Nephron progenitor cell (in vitro differentiated cells): ENCODE results near the gene CNPPD1.

Experiments
- DNase-seq: peaks from one replicate; pipeline ENCODE4 v3.0.0; 2021
- H3K27ac Mint-ChIP-seq: 2 replicates; pipeline ENCODE4 v1.8.0; 2021; ENCODE audit warnings: mild to moderate bottlenecking, moderate library complexity, mixed read lengths
- H3K27me3 Mint-ChIP-seq: 2 replicates; pipeline ENCODE4 v1.8.0; 2021; ENCODE audit warnings: mild to moderate bottlenecking, low read depth, mixed read lengths; ENCODE audit not compliant: poor library complexity
- H3K36me3 Mint-ChIP-seq: 2 replicates; pipeline ENCODE4 v1.8.0; 2021; ENCODE audit warnings: low read depth, mixed read lengths
- H3K4me1 Mint-ChIP-seq: 2 replicates; pipeline ENCODE4 v1.8.0; 2021; ENCODE audit warnings: mixed read lengths
- H3K4me3 Mint-ChIP-seq: 2 replicates; pipeline ENCODE4 v1.8.0; 2021; ENCODE audit warnings: mild to moderate bottlenecking, moderate library complexity, mixed read lengths
- H3K9me3 Mint-ChIP-seq: 2 replicates; pipeline ENCODE4 v1.8.0; 2021; ENCODE audit warnings: mild to moderate bottlenecking, moderate library complexity, mixed read lengths
- TF ChIP-seq, protein P1 (sequence below): fragments of 200-600 bp; sonication (generic); IDR thresholded peaks from 2 replicates; pipeline ENCODE4 v1.5.0; 2021; ENCODE audit warnings: antibody characterized with exemption

The CNPPD1 gene

DNA sequence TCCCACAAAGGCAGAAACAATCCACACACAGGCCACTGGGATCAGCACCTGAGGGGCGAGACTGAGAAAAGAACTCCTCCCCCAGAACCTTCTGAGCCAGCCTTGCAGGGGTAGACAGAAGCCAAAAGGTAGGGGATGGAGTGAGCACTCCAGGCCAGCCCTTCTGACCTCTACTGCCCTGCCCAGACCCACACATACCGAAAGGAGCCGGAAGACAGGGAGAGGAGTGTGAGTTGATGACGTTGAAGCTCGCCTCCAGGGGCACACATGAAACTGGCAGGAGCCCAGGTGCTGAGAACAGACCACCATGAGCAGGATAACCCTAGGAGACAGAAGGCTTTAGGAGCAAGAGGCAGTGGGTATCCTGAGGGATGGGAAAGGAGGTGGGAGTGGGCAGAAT is 8.7 kb downstream of the CNPPD1 start:
- peaks cover 41% of the 10 kb centered on the region for H3K27me3 Mint-ChIP-seq
- TF ChIP-seq, protein P1, sequence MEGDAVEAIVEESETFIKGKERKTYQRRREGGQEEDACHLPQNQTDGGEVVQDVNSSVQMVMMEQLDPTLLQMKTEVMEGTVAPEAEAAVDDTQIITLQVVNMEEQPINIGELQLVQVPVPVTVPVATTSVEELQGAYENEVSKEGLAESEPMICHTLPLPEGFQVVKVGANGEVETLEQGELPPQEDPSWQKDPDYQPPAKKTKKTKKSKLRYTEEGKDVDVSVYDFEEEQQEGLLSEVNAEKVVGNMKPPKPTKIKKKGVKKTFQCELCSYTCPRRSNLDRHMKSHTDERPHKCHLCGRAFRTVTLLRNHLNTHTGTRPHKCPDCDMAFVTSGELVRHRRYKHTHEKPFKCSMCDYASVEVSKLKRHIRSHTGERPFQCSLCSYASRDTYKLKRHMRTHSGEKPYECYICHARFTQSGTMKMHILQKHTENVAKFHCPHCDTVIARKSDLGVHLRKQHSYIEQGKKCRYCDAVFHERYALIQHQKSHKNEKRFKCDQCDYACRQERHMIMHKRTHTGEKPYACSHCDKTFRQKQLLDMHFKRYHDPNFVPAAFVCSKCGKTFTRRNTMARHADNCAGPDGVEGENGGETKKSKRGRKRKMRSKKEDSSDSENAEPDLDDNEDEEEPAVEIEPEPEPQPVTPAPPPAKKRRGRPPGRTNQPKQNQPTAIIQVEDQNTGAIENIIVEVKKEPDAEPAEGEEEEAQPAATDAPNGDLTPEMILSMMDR = no peak
- no peaks in the 10 kb centered on the region for H3K36me3 Mint-ChIP-seq
- no peak overlapping the region for H3K4me3 Mint-ChIP-seq
- DNase-seq = no peak
- peaks cover 10% of the 10 kb centered on the region for H3K4me1 Mint-ChIP-seq
- H3K27ac Mint-ChIP-seq = no peak overlapping the region
- no peaks in the 10 kb centered on the region for H3K9me3 Mint-ChIP-seq

DNA sequence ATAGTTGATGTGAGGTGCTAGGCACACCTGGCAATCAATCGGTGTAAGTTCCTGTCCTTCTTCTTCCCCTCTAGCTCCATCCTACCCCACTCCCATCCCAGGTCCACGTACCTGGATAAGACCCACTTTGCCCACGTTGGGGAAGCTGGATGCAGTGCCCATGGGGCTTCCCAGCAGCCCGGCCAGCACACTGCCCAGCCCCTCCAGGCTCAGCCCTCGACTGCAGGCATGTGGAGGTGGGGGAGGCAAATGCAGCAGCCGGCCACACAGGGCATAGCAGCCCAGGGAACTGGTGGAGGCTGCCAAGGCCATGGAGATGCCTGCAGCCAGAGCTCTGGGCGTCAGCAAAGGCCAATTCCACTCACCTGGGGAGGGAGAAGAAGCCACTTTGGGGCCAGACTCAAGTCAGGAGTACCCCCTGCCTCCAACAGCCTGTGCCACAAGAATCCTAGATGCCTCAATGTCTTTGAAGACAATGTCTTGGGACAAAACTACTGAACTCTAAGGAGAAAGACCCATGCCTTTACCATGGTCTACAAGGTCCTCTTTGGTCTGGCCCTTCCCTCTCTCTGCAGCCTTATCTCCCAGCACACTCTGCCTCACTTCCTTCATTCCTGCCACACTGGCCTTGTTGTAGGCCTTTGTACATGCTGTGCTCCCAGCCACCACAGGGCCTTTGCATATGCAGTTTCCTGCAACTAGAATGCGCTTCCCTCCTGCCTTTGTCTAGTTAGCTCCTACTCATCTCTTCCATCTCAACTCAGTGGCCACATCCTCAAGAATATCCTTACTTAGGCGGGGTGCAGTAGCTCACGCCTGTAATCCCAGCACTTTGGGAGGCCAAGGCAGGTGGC is 11.4 kb downstream of the CNPPD1 start:
- Mint-ChIP-seq H3K9me3 (no peaks in the 10 kb centered on the region), H3K36me3 (no peaks in the 10 kb centered on the region), H3K27ac (no peak overlapping the region), H3K4me1 (peaks cover 13% of the 10 kb centered on the region), H3K27me3 (peaks cover 57% of the 10 kb centered on the region), H3K4me3 (no peak overlapping the region)
- TF ChIP-seq, protein P1 = no peak
- no peak for DNase-seq

DNA sequence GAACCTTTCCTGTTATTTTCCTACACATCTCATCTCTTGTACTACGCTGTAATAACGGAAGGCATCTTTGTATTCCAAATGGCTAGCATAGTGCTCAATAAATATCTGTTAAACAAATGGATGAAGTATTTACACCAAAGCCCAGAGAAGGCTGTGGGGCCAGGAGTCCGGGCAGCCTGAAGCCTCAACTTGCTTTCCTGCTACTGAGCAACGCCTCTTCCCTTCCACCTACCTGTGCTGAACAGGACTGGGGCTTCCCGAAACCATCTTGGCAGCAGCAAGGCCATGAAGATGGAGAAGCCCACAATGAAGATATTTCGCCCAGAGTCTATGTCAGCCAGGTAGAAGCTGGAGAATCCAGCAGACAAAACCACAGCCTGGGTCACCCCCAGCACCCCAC is 13.6 kb downstream of the CNPPD1 start:
- Mint-ChIP-seq H3K4me3 (no peak overlapping the region), H3K27ac (no peak overlapping the region), H3K4me1 (peaks cover 20% of the 10 kb centered on the region), H3K27me3 (peaks cover 39% of the 10 kb centered on the region), H3K9me3 (no peaks in the 10 kb centered on the region), H3K36me3 (no peaks in the 10 kb centered on the region)
- no peak for DNase-seq
- TF ChIP-seq, protein P1 = no peak

DNA sequence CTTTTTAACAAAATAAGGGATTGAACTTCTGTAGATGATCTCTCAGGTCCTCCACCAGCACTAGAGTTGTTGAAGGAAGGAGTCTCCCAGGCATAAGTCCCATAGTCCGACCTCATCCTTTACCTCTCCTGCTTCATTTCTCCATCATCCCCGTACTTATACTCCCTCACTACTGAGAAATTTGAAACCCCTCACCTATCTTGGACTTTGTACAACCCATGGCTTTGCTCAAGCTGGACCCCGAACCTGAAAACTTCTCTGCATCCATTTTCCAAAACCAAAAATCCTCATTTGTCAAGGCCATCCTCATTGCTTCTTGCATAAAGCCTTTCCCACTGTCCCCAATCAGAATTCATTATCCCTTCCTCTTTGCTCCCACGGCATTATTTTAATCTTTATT is 15.6 kb downstream of the CNPPD1 start:
- peaks cover 43% of the 10 kb centered on the region for H3K27me3 Mint-ChIP-seq
- TF ChIP-seq, protein P1 = no peak
- H3K9me3 Mint-ChIP-seq = no peaks in the 10 kb centered on the region
- no peak for DNase-seq
- H3K36me3 Mint-ChIP-seq = peaks cover 10% of the 10 kb centered on the region
- peak overlapping the region; percentile 89 for H3K4me3 Mint-ChIP-seq
- peaks cover 15% of the 10 kb centered on the region for H3K4me1 Mint-ChIP-seq
- no peak overlapping the region for H3K27ac Mint-ChIP-seq

DNA sequence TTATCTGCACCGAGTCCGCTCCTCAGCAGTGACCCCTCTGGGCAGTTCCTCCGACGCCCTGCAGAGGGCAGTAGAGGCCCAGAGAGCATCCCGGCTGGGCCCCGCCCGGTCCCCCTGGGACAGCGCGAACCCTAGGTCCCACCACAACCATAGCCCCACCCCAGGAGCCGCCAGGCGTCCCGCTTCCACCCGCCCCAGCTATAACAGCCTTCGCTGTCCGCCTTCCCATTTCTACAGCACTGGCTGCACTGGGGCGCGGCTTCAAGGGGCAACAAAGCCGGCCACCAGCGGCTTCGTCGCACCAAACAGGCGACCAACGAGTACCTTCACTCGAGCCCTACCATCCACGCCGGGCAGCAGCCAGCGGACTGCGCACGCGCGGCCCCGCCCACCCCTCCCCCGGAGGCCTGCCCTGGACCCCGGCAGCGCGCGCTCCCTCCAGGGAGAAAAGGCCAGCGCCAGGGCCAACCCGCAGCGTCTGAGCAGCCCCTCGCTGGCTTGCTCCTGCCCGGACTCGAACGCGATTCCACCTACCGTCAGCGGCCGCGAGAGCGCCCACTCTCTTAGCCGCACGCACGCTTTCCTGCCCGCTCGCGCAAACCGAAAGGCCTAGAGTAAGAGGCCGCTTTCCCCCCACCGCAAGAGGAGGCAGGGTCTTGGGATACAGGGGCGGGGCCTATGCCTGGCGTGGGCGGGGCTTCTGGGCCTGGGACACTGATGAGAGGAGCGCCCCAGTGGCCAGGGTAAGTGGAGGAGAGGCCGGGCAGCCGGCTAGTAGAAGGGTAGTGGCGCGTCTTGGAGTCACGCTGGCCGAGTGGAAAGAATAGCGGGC is 16.3 kb downstream of the CNPPD1 start, which contains the start of gene NHEJ1:
Gene NHEJ1, minus strand, starts transcription at position 630 of the 832 bp plus-strand sequence. CDS start 2,453 bp downstream, outside the sequence.
- peak; percentile 97 for DNase-seq
- Mint-ChIP-seq H3K4me3 (peak within 1 kb of the TSS; percentile 89), H3K27ac (peak within 1 kb of the TSS; percentile 98), H3K9me3 (no peaks in the 10 kb centered on the region), H3K4me1 (peaks cover 15% of the 10 kb centered on the region), H3K27me3 (peaks cover 39% of the 10 kb centered on the region), H3K36me3 (peaks cover 10% of the 10 kb centered on the region)
- TF ChIP-seq, protein P1 = peak; percentile 99
